ENCODE measurements around the gene RGS8.

Gene RGS8

GRCh38 chr1:182670032-182670749 is 14.2 kb downstream of the RGS8 start:
- DNase-seq, result no peak

GRCh38 chr1:182669266-182669665 is 15.1 kb downstream of the RGS8 start:
- no peak for DNase-seq

GRCh38 chr1:182668521-182669054 is 15.8 kb downstream of the RGS8 start:
- no peak for DNase-seq

GRCh38 chr1:182667848-182668505 is 16.4 kb downstream of the RGS8 start:
- DNase-seq, result no peak

- DNase-seq, result no peak
Measured at GRCh38 chr1:182666706-182667105, 17.7 kb downstream of the RGS8 start.

- no peak for DNase-seq
Measured at GRCh38 chr1:182664296-182664695, 20.1 kb downstream of the RGS8 start.

- no peak for DNase-seq
Measured at GRCh38 chr1:182662956-182663355, 21.4 kb downstream of the RGS8 start.

- no peak for DNase-seq
Measured at GRCh38 chr1:182662121-182662890, 22.1 kb downstream of the RGS8 start.

GRCh38 chr1:182658055-182658454 is 26.3 kb downstream of the RGS8 start:
- DNase-seq, result no peak

- no peak for DNase-seq
Measured at GRCh38 chr1:182656842-182657397, 27.5 kb downstream of the RGS8 start.

- no peak for DNase-seq
Measured at GRCh38 chr1:182653986-182654385, 30.4 kb downstream of the RGS8 start.

- no peak for DNase-seq
Measured at GRCh38 chr1:182652933-182653332, 31.5 kb downstream of the RGS8 start.

GRCh38 chr1:182651339-182651724 is 33.1 kb downstream of the RGS8 start:
- no peak for DNase-seq

GRCh38 chr1:182650678-182651338 is 33.6 kb downstream of the RGS8 start:
- DNase-seq, result no peak

GRCh38 chr1:182649041-182649440 is 35.3 kb downstream of the RGS8 start:
- no peak for DNase-seq

- DNase-seq, result no peak
Measured at GRCh38 chr1:182646739-182647138, 37.6 kb downstream of the RGS8 start.

GRCh38 chr1:182644886-182645285 is 39.5 kb downstream of the RGS8 start:
- DNase-seq, result no peak

GRCh38 chr1:182643699-182644098 is 40.7 kb downstream of the RGS8 start:
- no peak for DNase-seq

GRCh38 chr1:182642461-182642860 is 41.9 kb downstream of the RGS8 start:
- DNase-seq, result no peak

GRCh38 chr1:182641561-182641960 is 42.8 kb downstream of the RGS8 start:
- DNase-seq, result no peak

- DNase-seq, result no peak
Measured at GRCh38 chr1:182639330-182639729, 45.1 kb downstream of the RGS8 start.

GRCh38 chr1:182637769-182638168 is 46.6 kb downstream of the RGS8 start:
- no peak for DNase-seq

- no peak for DNase-seq
Measured at GRCh38 chr1:182635871-182636270, 48.5 kb downstream of the RGS8 start.

All from NK-92 treated with Interleukin-12 subunit alpha and Interleukin-12 subunit beta, amount 100 ng/mL, for 24 hours (cell line).